Stimulated activated CD4-positive, alpha-beta T cell treated with anti-CD3 and anti-CD28 coated beads, Interleukin-12 subunit alpha, Interleukin-12 subunit beta, amount 100 ng/mL, for 4 hours (primary cell): ENCODE measurements around the gene GRIA2.
"Not testable (repeated sequence)": the region's sequence is repeated elsewhere in the genome, so short reads cannot be mapped to it uniquely, and the experiment has no call there.

Experiments used
- DNase-seq: peaks from one replicate; pipeline ENCODE4 v3.0.0-alpha.2; 2020

The GRIA2 gene

GRCh38 chr4:157220371-157220881 is at the start of gene GRIA2:
TSS of gene GRIA2 (plus strand) at chr4:157220728. CDS start at chr4:157221043, 315 bp downstream.
- peak; percentile 1 for DNase-seq

DNA sequence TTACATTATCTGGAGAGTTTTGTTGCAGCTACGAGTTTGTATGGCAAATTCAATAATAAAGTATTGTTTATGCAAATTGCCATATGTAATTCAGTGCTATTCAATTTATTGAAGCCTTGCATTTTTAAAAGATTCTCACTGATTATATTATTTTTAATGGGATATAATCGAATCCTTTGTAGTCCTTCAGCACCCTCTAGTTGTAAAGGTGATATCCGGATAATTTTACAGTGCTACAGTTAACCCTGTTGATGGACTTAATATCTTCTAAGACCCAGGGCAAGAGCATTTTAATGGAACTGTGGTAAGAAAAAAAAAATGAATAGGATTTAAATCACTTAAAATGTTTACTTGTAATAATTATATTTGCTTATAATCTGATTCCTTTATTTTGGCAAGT is 48.5 kb upstream of the GRIA2 start:
- DNase-seq = no peak

GRCh38 chr4:157180268-157180667 is 40.3 kb upstream of the GRIA2 start:
- DNase-seq = not testable (repeated sequence)

DNA sequence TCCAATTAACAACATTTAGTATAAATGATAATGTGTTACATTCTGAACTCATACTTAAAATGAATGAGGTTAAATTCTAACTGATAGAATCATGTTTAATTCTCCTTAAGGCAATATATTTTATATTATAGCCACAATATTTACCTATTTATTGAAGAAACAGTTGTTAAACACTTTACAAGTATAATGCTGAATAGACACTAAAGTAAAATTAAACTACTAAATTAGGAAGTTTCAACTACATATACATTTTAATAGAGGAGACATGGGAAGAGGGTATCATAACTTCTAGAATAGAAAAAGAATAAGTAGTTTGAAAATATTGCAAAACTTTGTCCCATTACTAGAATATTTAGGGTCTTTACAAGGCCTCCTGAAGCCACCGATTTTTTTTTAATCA is 36.2 kb upstream of the GRIA2 start:
- DNase-seq = no peak

- DNase-seq = no peak
These were observed 35.2 kb upstream of the GRIA2 start for GRCh38 chr4:157185363-157185762.

- no peak for DNase-seq
These were observed 25.2 kb upstream of the GRIA2 start for GRCh38 chr4:157195374-157195773.

GRCh38 chr4:157196046-157196445 is 24.5 kb upstream of the GRIA2 start:
- DNase-seq = no peak

- peak; percentile 5 for DNase-seq
These were observed 15.8 kb upstream of the GRIA2 start for GRCh38 chr4:157204634-157205244.

GRCh38 chr4:157217708-157218107 is 2.8 kb upstream of the GRIA2 start:
- no peak for DNase-seq

GRCh38 chr4:157219711-157220370 is 687 bp upstream of the GRIA2 start:
- DNase-seq = no peak

DNA sequence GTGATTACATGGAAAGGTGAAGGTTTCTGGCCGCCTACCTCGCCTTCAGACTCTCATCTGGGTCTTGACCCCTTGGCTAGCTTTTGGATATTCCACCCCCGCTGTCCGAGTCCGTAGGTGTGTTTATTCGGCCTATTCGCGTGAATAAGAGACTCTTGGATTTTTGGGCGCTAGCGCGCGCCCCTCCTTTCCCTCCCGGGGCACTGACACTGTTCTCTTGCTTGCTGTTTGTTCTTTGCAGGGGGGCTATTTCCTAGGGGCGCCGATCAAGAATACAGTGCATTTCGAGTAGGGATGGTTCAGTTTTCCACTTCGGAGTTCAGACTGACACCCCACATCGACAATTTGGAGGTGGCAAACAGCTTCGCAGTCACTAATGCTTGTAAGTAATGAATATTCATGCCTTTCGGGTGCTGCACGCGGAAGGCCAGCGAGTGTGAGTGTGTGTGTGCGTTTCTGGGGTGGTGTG is 932 bp downstream of the GRIA2 start:
- no peak for DNase-seq

DNA sequence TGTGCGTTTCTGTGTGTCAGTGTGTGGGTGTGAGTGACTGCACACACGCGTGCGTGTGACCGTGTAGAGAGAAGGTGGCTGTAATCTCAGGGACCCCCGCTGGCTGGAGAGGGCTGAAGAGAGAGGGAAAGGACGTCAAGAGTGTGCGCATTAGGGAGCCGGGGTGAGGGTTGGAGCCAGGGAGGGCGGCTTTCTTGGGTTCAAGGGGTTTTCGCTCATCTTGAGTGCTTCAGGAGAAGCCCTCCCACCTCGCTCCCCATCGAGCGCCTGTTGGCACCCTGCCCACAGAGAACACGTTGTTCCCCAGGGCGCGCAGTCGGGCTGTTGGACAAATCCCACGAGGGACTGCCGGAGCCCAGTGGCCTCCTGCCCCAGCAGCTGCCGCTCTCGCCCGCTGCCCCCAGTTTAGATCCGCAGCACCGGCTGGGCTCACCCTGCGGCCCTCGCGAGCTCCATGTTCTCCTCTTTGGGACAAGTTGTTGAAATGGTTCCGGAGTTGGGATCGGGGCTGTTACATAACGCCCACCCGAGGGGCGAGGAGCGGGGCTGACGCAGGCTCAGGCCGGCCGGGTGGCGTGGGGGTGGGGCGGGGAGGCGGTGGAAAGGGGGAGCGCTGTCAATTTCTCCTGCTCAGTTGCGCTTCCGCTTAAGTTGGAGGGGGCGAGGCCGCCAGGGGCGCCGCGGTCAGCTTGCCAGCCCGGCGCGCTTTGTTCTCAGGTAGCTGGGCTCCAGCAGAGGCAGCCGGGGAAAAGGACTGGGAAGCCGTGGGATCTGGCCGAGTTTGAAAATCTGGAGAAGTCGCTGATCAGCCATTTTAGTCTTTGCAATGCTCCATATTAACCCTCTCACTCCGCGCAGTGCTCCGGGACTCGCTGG is 1.6 kb downstream of the GRIA2 start:
- DNase-seq = no peak

GRCh38 chr4:157222771-157223160 is 2.2 kb downstream of the GRIA2 start:
- DNase-seq = no peak

DNA sequence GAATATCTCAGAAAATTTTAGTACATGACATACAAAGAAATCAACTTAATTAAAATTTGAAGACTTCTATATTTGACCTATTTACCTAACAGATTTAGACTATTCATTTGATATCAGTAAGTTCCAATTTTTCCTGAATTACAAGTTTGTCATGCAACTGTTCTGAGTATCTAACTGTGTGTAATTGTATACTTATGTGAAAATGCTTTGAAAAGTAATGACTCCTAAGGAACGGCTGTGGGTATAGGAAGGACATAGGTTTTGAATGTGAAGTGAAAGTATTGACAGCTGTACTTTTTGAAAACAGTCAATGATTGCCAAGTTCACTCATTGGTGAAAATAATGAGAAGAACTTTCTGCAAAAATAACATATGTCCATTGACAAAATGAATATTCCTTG is 2.9 kb downstream of the GRIA2 start:
- DNase-seq = no peak

DNA sequence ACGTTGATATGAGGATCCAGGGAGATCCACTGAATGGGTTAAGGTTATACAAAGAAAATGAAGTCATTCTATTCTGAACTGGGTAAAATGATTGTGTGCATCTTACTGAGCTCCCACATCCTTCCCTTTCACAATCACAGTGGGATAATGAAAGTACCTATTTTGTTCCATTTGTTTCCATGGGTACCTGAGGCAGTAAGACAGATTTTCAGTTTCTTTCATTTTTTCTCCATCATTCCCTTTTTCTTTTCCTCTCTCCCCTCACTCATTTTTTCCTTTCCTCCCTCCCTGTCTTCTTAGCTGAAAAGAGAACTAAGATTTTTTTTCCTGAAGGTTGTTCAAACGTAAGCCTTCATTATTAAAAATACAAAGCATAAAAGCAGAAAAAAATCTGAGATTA is 4.6 kb downstream of the GRIA2 start:
- no peak for DNase-seq

DNA sequence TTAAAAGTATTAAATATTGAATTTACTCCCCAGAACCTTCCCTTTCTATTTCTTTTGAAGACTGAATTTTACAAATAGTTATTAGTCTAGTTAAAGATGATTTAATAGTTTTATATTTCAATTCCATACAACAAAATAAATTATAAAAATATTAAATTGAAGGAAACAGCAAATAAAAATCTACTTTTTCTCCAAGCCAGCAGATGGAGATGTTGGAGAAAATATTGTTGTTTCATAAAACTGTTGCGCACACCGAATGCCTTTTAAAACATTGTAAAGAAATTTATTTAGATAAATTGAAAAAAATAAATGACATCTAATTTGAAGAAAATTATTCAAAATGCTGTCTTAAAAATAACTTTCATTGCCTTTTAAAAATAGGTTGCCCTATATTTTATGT is 5.5 kb downstream of the GRIA2 start:
- no peak for DNase-seq

- no peak for DNase-seq
These were observed 6.1 kb downstream of the GRIA2 start for GRCh38 chr4:157226601-157227000.

DNA sequence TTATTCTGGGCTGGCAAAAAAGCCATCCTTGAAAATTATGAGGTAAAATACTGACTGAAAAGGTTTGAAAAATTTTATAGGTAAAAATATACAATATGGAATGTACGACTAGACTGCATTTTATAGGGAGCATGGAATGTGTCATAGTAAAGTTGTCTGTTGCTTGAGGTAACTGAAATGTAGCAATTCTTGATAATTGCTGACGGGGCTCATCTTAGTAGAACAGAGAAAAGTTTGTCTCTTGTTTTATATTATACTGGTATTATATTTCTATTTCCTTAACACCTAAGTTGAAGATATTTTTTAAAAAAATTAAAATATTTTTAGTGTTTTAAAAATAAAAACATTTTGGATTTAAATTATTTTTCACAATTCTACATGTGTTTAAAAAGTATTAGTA is 11.0 kb downstream of the GRIA2 start:
- DNase-seq = no peak

- DNase-seq = no peak
These were observed 22.3 kb downstream of the GRIA2 start for GRCh38 chr4:157242871-157243270.

DNA sequence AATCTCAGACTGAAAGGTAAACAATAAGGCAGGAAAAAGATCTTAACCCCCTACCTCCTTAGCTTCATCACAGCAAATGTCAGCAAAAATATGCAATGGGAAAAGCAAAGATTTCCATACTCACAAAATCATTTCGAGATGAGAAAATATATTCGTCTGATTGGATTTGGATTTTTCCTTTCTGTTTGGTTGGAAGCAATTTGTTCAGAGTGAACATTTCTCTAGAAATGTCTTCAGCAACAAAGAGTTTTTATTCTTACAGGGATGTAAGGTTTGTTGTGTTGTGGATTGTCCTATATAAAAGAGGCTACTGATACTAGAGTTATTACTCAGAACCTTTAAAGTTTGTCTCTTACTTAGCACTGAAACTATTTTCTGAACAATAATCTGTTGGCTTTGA is 23.8 kb downstream of the GRIA2 start:
- DNase-seq = no peak

- no peak for DNase-seq
These were observed 24.8 kb downstream of the GRIA2 start for GRCh38 chr4:157245351-157245750.

DNA sequence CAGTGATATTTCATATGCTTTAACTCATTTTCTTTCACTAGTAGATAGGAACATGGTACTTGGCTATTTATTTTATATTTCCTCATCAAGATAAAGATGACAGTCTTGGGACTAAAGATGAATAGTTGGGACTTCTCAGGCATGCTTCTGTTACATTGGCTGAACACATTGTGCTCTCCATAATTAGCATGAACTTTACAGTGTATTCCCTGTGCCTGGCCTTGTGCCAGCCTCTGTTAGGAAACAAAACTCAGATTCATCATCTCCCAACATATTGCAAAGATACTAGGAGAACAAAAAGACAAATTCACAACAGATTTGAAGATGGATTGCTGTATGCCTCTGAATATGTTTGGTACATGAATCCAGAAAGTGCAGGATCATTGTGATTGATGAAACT is 26.4 kb downstream of the GRIA2 start:
- no peak for DNase-seq

DNA sequence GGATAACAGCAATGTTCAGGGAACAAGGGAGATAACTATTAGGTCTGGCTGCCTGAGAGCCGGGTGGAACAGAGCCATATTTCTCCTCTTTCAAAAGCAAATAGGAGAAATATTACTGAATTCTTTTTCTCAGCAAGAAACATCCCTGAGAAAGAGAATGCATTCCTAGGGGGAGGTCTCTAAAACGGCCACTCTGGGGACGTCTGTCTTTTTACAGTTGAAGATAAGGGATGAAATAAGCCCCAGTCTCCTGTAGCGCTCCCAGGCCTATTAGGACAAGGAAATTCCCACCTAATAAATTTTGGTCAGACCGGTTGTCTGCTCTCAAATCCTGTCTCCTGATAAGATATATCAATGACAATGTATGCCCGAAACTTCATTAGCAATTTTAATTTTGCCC is 37.6 kb downstream of the GRIA2 start:
- not testable (repeated sequence) for DNase-seq

GRCh38 chr4:157265281-157265680 is 44.8 kb downstream of the GRIA2 start:
- no peak for DNase-seq
